ENCODE results near the gene SLC7A10.
"Not testable (repeated sequence)": the region's sequence is repeated elsewhere in the genome, so short reads cannot be mapped to it uniquely, and the experiment has no call there.

Gene SLC7A10

GRCh38 chr19:33239223-33239975, 13.7 kb upstream of the SLC7A10 start:
- no peak for FAIRE-seq
- no peak for DNase-seq (ENCODE audit: insufficient read length, low spot score)

DNA sequence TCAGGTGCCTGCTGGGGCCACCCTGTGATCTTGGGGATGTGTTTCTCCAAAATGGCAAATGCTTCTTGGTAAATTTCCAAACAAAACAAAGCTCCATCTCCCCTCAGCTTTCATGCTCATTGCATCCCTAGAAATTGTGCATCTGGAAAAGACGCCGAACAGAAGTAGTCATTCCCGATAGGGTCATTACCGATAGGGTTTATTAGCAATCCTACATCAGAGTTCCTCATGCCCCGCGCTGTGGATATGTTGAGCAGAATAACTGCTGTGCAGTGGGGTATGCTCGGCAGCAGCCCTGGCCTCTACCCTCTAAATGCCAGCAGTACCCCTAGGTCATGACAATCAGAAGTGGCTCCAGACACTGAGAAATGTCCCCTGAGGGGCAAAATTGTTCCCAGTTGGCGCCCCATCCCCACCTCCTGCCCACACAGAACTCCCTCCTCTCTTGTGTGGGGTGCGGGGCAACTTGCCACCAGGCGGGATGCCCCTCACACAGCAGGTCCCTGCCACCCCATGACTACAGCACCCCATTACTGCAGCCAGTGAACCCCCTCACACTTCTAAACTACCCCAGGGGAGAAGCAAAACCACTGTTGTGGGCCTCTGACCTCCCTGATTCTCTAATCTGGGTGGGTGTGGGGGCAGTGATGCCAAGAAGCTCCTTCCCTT, 13.0 kb upstream of the SLC7A10 start:
- no peak for DNase-seq (ENCODE audit: insufficient read length, low spot score)
- FAIRE-seq = no peak

- no peak for FAIRE-seq
- no peak for DNase-seq (ENCODE audit: insufficient read length, low spot score)
Observed at GRCh38 chr19:33236696-33237390, 11.2 kb upstream of the SLC7A10 start.

- FAIRE-seq (no peak), DNase-seq (ENCODE audit: insufficient read length, low spot score) (no peak)
Observed at GRCh38 chr19:33235996-33236350, 10.3 kb upstream of the SLC7A10 start.

DNA sequence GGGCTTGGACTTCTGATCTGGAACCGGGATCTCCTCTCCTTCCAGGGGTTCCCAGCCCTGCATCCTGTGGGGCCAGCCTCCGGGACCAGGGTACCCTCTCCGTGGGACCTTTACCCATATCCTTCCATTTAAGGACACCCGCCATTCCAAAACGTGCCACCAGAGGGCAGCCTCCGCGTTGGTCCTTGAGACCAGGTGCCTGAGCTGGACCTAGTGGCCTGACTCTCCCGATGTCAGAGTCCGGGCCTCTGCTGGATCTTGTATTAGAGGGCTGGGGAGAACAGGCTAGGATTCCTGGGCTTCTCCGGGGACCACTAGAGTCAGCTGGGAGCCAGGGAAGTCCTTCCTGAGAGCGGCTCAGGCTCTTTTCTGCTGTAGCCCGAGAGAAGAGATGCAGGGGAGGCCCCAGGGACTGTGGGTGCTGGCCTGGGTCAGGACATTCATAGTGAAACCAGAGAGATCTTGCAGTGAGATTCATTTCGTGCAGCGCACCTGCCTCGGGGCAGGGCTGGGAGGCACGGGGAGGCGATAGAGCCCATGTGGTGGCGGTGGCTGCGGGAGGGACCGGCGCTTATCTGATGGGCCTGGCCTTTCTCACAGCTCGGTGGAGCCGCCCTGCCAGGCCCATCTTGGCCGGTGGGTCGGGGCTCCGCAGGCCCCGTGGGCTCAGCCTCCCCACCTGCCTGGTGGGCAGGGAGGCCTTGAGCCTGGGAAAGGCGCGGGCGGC, 9.8 kb upstream of the SLC7A10 start:
- peak; percentile 93 for DNase-seq (ENCODE audit: insufficient read length, low spot score)
- peak; percentile 88 for FAIRE-seq

- FAIRE-seq (no peak), DNase-seq (ENCODE audit: insufficient read length, low spot score) (no peak)
Observed at GRCh38 chr19:33234736-33235135, 9.1 kb upstream of the SLC7A10 start.

DNA sequence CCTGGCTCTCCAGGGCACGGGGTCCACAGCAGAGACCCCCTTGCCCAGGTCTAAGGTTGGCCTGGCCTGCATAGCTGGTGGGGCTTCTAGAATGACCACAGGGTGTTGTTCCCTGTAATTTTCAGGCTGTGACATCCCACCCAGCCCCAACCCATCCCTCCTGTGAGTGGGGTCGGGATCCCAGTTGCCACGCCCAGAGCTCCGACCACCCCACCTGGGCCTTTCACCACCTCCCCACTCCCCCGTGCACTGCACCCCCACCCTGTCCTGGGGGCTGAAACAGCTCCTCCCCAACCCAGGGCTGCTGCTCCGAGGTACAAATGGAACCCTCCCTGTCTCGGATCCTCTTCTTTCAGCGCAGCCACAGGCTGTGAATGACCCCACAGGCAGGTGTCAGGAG, 8.4 kb upstream of the SLC7A10 start:
- no peak for FAIRE-seq

DNA sequence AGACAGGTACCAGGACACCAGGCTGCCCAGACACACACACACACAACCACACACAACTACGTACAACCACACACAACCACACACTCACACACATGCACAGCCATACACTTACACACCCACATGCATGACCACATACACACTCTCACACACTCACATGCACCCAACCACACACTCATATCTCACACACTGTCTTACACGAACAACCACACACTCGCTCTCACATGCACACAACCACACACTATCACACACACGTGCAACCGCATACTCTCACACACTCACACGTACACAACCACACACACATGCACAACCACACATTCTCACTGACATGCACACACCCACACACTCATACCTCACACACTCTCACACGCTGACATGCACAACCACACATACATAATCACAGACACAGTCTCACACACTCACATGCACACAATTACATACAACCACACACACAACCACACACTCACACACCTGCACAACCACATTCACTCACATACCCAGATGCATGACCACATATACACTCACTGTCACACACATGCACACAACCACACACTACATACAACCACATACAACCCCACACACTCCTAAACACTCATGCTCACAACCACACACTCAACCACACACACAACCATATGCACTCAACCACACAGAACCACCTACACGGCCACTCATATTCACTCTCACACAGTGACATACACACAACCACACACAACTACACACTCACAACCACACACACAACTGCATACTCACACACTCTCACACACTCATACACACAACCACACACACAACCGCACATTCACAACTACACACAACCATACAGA, 7.6 kb upstream of the SLC7A10 start:
- FAIRE-seq = no peak
- no peak for DNase-seq (ENCODE audit: insufficient read length, low spot score)

More for the DNA sequence above, 8.4 kb upstream of the SLC7A10 start:
- no peak for DNase-seq (ENCODE audit: insufficient read length, low spot score)

- DNase-seq (ENCODE audit: insufficient read length, low spot score) (no peak), FAIRE-seq (no peak)
Observed at GRCh38 chr19:33232656-33233055, 7.0 kb upstream of the SLC7A10 start.

DNA sequence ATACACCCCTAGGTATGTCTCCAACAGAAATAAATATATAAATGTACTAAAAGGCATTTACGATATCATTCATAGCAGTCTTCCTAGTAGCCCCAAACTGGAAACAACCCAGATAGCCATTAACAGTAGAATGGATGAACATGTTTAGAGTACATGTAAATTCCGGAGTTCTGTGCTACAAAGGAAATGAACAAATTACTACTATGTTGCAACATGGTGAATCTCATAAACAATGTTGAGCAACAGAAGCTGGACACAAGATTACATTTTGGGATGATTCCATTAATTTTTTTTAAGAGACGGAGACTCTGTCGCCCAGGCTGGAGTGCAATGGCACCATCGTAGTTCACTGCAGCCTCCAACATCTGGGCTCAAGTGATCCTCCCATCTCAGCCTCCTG, 5.9 kb upstream of the SLC7A10 start:
- DNase-seq (ENCODE audit: insufficient read length, low spot score) = no peak
- no peak for FAIRE-seq

DNA sequence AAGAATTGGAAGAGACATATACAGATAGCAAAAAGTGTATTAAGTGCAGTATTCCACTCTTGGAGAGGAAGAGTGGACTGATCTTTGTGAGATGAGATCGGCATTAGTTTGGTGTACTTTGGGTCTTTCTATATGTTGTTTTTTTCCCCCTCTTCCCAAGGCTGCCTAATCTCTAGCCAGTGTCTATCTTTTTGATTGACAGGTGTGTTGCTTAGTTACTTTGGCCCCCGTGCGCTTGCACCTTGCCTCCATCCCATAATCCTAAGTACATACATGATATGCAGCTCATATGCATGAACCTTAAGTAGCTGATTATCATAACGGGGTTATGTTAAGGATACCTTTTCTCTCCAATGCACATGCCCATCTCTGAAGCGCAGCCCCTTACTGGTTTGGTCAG, 4.3 kb upstream of the SLC7A10 start:
- no peak for FAIRE-seq

DNA sequence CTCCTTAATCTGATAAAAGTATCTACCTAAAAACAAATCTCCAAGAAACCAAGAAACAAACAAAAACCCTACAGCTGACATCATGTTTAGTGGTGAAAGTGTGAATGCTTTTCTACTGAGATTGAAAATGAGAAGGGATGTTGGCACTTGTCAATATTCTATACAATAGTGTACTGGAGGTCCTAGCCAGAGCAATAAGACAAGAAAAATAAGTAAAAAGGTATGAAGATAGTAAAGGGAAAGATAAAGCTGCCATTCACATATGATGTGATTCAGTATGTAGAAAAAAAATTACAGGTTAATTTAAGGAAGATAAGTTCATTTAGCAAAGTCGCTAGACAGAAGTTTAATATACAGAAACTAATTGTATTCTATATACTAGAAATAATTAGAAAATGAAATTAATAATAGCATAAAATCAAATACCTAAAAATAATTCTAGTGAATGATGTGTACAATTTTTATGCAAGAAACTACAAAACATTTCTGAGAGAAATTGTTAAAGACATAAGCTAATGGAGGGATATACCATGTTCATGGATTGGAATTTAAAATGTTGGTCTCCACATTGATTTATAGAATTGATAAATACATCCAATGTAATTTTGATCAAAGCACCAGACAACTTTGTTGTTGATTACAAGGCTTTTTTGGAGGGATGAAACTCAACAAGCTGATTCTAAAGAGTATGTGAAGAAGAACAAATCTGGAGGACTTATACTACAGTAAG, 2.4 kb upstream of the SLC7A10 start:
- DNase-seq (ENCODE audit: insufficient read length, low spot score) (no peak), FAIRE-seq (no peak)

More for the DNA sequence above, 4.3 kb upstream of the SLC7A10 start:
- no peak for DNase-seq (ENCODE audit: insufficient read length, low spot score)

GRCh38 chr19:33227242-33227650, 1.6 kb upstream of the SLC7A10 start:
- DNase-seq (ENCODE audit: insufficient read length, low spot score) (no peak), FAIRE-seq (no peak)

DNA sequence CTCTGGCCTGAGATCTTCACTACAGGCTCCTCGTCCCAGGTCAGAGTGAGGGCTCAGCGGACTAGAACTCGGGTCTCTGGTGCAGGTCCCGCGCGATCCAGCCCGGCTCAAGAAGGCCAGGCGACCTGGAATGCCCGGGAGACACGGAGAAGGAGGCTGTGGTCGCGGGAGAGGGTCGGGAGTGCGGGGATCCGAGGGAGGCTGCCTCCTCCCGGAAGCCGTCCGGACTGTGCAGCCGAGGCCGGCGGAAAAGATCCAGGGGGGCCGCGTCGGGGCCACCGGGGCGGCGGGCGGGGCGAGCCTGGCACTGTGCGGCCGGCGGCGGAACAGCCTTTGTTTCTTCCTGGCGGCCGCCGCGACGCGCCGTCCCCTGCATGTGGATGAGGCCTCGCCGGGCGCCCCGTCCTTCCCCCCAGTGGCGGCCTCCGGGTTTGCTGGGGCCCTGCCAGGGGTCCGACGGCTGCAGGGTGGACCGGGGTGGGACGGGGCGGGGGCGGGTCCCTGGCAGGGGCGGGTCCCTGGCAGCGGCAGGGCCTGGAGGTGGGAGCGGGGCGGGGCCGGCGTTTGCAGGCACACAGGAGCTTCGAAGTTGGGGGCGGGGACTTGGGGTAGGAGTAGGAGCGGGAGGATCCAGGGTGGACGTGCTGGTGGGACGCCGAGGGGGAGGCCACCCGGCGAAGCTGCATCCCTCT, 1.0 kb upstream of the SLC7A10 start:
- FAIRE-seq (no peak), DNase-seq (ENCODE audit: insufficient read length, low spot score) (no peak)

DNA sequence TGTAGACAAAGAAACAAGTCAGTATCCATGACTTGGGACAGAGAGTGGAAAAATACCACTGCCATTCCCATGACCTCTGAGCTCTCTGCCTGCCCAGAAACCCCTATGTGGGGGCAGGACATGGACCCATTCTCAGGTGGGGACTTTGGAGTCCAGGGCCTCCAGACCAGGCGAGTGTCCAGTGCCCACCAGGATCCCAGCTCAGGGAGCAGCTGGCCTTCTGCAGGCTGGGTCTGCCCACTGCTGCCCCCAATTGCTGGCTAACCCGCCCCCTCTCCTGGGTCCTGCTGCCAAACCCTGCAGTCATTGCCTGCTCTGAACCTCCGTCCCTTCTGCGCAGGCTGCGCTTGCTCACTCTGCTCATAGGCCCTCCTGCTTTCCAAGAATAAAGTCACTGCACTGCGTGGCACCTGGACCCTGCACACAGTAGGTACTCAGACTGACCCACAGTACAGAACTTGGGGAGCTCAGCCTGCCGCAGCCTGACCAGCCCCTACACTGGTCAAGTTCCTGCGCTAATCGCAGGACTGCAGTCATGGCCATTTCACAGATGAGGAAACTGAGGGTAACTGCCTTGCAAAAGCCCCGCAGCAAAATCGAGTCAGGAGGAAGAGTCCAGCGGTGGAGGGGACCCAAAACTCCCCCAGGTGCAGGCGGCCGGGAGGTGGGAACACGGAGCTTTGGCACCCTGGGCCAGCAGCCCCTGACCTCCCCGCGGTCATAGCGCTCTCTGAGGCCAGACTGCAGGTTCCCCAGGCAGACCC, 774 bp downstream of the SLC7A10 start:
- DNase-seq (ENCODE audit: insufficient read length, low spot score) (no peak), FAIRE-seq (no peak)

DNA sequence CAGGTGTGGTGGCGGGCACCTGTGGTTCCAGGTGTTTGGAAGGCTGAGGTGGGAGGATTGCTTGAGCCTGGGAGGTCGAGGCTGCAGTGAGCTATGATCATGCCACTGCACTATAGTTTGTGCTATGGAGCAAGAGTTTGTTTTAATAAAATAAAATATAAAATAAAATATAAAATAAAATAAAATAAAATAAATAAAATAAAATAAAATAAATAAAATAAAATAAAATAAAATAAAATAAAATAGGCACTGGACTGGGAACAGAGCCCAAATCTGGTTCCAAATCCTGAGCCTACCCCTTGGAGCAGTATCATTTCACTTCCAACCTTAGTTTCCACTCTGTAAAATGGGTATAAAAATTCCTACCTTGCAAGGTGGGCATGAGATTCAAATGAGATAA, 3.4 kb downstream of the SLC7A10 start:
- DNase-seq (ENCODE audit: insufficient read length, low spot score); FAIRE-seq: not testable (repeated sequence)

DNA sequence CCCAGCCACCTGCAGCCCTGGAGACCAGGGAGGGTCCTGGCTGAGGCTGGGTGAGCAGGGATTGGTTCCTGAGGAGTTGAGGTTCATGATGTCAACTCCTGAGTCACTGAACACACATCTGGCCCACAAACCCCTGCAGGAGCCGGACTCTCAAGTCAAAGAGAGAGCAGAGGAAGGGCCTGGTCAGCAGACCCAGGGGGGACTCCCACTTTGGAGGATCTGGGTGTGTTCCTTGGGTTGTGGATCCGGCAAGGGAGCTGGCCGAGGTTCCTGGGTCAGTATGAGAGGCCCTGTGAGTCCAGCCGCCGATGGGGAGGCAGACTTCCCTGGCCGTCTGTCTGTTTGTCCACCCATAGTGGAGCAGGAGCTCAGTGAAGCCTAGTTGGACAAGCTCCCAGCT, 4.0 kb downstream of the SLC7A10 start:
- FAIRE-seq (no peak), DNase-seq (ENCODE audit: insufficient read length, low spot score) (no peak)

- FAIRE-seq (no peak), DNase-seq (ENCODE audit: insufficient read length, low spot score) (no peak)
Observed at GRCh38 chr19:33220735-33221134, 4.9 kb downstream of the SLC7A10 start.

Measured in GM19239 (cell line).